HCT116 (cell line): ENCODE measurements around the gene AMN. TPM values are rescaled to one million over a fixed set of nuclear protein-coding genes. Genes with fewer than 3 reads are reported as not detected.

Experiments
- ATAC-seq: fragments of 200-7000 bp; cut with Tn5 transposase; 2 replicates; pipeline ENCODE4 v1.9.1; 2020; ENCODE audit warnings: mild to moderate bottlenecking, moderate library complexity
- BruUV-seq: library from RNA; stranded (reverse); fragments of 400-500 nt; replicated peaks from 2 replicates; lab custom pipeline; 2021; lab: Mats Ljungman, UMichigan
- CTCF ChIA-PET: fragments of 300-600 bp; sonication (Branson Sonifier 250); formaldehyde crosslinking; loops from one replicate; lab custom pipeline; 2021; ENCODE audit warnings: antibody characterized with exemption; lab: Charles Lee
- POLR2A ChIA-PET: fragments of 300-600, 350-600 bp; sonication (Branson Sonifier 250); formaldehyde crosslinking; loops from one replicate; lab custom pipeline; 2021; ENCODE audit warnings: antibody characterized with exemption; lab: Charles Lee
- RAD21 ChIA-PET, 2 experiments: fragments of 300-600 bp; sonication (Branson Sonifier 250); formaldehyde crosslinking; loops; one replicate each; lab custom pipeline; 2023; ENCODE audit warnings: low total read pairs in 2 of 2; ENCODE audit not compliant: uncharacterized antibody in 2 of 2, unreplicated experiment in 2 of 2, low non-redundant PET in 1 of 2; lab: Charles Lee
- DNase-seq: peaks from one replicate; pipeline ENCODE4 v3.0.0-alpha.2; 2010; ENCODE audit warnings: low read depth, low spot score
- H2AFZ ChIP-seq: fragments of 200-600 bp; shearing (Covaris generic), sonication (generic); 2 replicates; pipeline ENCODE4 v1.6.1; 2017; ENCODE audit warnings: low read depth, mixed run types, mixed read lengths, antibody characterized with exemption, low read length; ENCODE audit not compliant: poor library complexity, severe bottlenecking
- H3K27ac ChIP-seq: 2 replicates; pipeline ENCODE4 v1.5.1; 2012; ENCODE audit warnings: low read depth, low read length
- H3K27me3 ChIP-seq: fragments of 200-600 bp; sonication (generic); 2 replicates; pipeline ENCODE4 v1.6.1; 2016; ENCODE audit warnings: mixed run types, low read length, mixed read lengths; ENCODE audit not compliant: insufficient read depth
- H3K36me3 ChIP-seq, 2 experiments: fragments of 200-500 bp in 1 of 2; fragments of 200-600 bp in 1 of 2; sonication (Bioruptor generic) in 1 of 2; sonication (generic) in 1 of 2; 2 replicates each; pipeline versions ENCODE4 v1.5.1 to v1.6.1; 2014 to 2016; ENCODE audit warnings: low read length in 2 of 2, inconsistent platforms in 1 of 2, mixed read lengths in 1 of 2, mixed run types in 1 of 2; ENCODE audit not compliant: insufficient read depth in 2 of 2, control insufficient read depth in 1 of 2
- H3K4me1 ChIP-seq, 2 experiments: fragments of 200-600 bp in 1 of 2; sonication (generic) in 1 of 2; 2 replicates each; pipeline versions ENCODE4 v1.5.1 to v1.6.1; 2012 to 2017; ENCODE audit warnings: low read length in 2 of 2, inconsistent platforms in 1 of 2, mild to moderate bottlenecking in 1 of 2, mixed read lengths in 1 of 2, mixed run types in 1 of 2, moderate library complexity in 1 of 2; ENCODE audit not compliant: insufficient read depth in 2 of 2, control insufficient read depth in 1 of 2
- H3K4me2 ChIP-seq: fragments of 200-600 bp; sonication (generic); 2 replicates; pipeline ENCODE4 v1.6.1; 2017; ENCODE audit warnings: mixed run types, low read length, mixed read lengths
- H3K4me3 ChIP-seq, 2 experiments: fragments of 200-600 bp in 1 of 2; sonication (generic) in 1 of 2; replicated peaks in 1 of 2; 2 replicates each; pipeline ENCODE4 v1.5.1; 2011 to 2016; ENCODE audit warnings: low read length in 2 of 2, control low read depth in 1 of 2, low read depth in 1 of 2, mild to moderate bottlenecking in 1 of 2, mixed read lengths in 1 of 2, mixed run types in 1 of 2
- H3K79me2 ChIP-seq: fragments of 200-600 bp; sonication (generic); 2 replicates; pipeline ENCODE4 v1.6.1; 2017; ENCODE audit warnings: mild to moderate bottlenecking, mixed run types, low read length, moderate library complexity, mixed read lengths; ENCODE audit not compliant: insufficient read depth
- H3K9ac ChIP-seq: fragments of 200-600 bp; sonication (generic); 2 replicates; pipeline ENCODE4 v1.6.1; 2016; ENCODE audit warnings: low read length, mixed read lengths
- H3K9me2 ChIP-seq: fragments of 200-600 bp; sonication (generic), shearing (Covaris generic); 2 replicates; pipeline ENCODE4 v1.6.1; 2017; ENCODE audit warnings: mixed run types, mild to moderate bottlenecking, moderate library complexity; ENCODE audit not compliant: insufficient read depth
- H3K9me3 ChIP-seq, 2 experiments: fragments of 200-500 bp in 1 of 2; fragments of 200-600 bp in 1 of 2; sonication (Bioruptor generic) in 1 of 2; sonication (generic) in 1 of 2; 2 replicates each; pipeline ENCODE4 v1.6.1; 2014 to 2017; ENCODE audit warnings: low read length in 2 of 2, mixed read lengths in 2 of 2, inconsistent platforms in 1 of 2, low read depth in 1 of 2, mild to moderate bottlenecking in 1 of 2, mixed run types in 1 of 2, moderate library complexity in 1 of 2; ENCODE audit not compliant: control insufficient read depth in 1 of 2, insufficient read depth in 1 of 2
- H4K20me1 ChIP-seq: fragments of 200-600 bp; sonication (generic), shearing (Covaris generic); 2 replicates; pipeline ENCODE4 v1.6.1; 2017; ENCODE audit warnings: mixed run types, mild to moderate bottlenecking, moderate library complexity; ENCODE audit not compliant: insufficient read depth
- CTCF ChIP-seq, 3 experiments: fragments of 200-600 bp in 1 of 3; sonication (generic) in 1 of 3; IDR thresholded peaks in 2 of 3; conservative IDR thresholded peaks in 1 of 3; 2 replicates each; pipeline ENCODE4 v1.5.1; 2012 to 2017; ENCODE audit warnings: low read depth in 2 of 3, low read length in 2 of 3, antibody characterized with exemption in 1 of 3, borderline replicate concordance in 1 of 3, control low read depth in 1 of 3, mild to moderate bottlenecking in 1 of 3, mixed read lengths in 1 of 3, mixed run types in 1 of 3, moderate library complexity in 1 of 3; ENCODE audit not compliant: insufficient read depth in 1 of 3
- POLR2AphosphoS5 ChIP-seq: IDR thresholded peaks from 2 replicates; pipeline ENCODE4 v1.6.1; 2011; ENCODE audit warnings: mild to moderate bottlenecking, low read depth, low read length, moderate library complexity
- SP1 ChIP-seq: IDR thresholded peaks from 2 replicates; pipeline ENCODE4 v1.6.1; 2012; ENCODE audit warnings: low read depth
- YY1 ChIP-seq: IDR thresholded peaks from 2 replicates; pipeline ENCODE4 v1.6.1; 2011; ENCODE audit warnings: low read length, low read depth, moderate library complexity, mild to moderate bottlenecking; ENCODE audit not compliant: insufficient replicate concordance; ENCODE audit errors: extremely low read depth
- ZBTB33 ChIP-seq: IDR thresholded peaks from 2 replicates; pipeline ENCODE4 v1.6.1; 2011; ENCODE audit warnings: mild to moderate bottlenecking, low read length, moderate library complexity; ENCODE audit not compliant: insufficient replicate concordance; ENCODE audit errors: extremely low read depth
- intact Hi-C: fragments of 100-400 bp; cut with micrococcal nuclease; formaldehyde crosslinking; loops from 2 replicates; pipeline ENCODE4 v1.10.0; 2022
- total RNA-seq: library from RNA; stranded (reverse); gene quantifications from one replicate; pipeline ENCODE4 v1.2.1, GENCODE V29; 2021; ENCODE audit not compliant: unreplicated experiment
- TF ChIP-seq, protein P1 (sequence below): IDR thresholded peaks from 2 replicates; pipeline ENCODE4 v1.6.1; 2012

The AMN gene
- total RNA-seq, 1 experiment from 2014 or later = 5.7 TPM

GRCh38 chr14:102898298-102898697 is 24.2 kb upstream of the AMN start:
- Histone ChIP-seq H3K4me3 (no peak overlapping the region), H3K9ac (no peak overlapping the region), H4K20me1 (no peaks in the 10 kb centered on the region), H3K4me2 (no peak overlapping the region), H2AFZ (no peak overlapping the region), H3K27ac (no peak overlapping the region), H3K4me1 (no peaks in the 10 kb centered on the region), H3K9me3 (no peaks in the 10 kb centered on the region), H3K36me3 (peaks cover 0 to 17% of the 10 kb centered on the region in 2 experiments; a peak in 1 of 4 replicates), H3K79me2 (no peaks in the 10 kb centered on the region), H3K27me3 (no peaks in the 10 kb centered on the region), H3K9me2 (no peaks in the 10 kb centered on the region)
- intact Hi-C loops = no loop called here
- POLR2A ChIA-PET = no interaction called here
- BruUV-seq = no TSS peak
- TF ChIP-seq CTCF (IDR thresholded peaks at IDR 0.05 in 2 of 3, conservative IDR thresholded peaks at IDR 0.05 in 1 of 3; ENCODE audit: borderline replicate concordance in 1 of 3, insufficient read depth in 1 of 3, low read depth in 2 of 3, low read length in 2 of 3) (no peak), ZBTB33 (no peak), POLR2AphosphoS5 (no peak), YY1 (no peak), SP1 (no peak)
- TF ChIP-seq, protein P1, sequence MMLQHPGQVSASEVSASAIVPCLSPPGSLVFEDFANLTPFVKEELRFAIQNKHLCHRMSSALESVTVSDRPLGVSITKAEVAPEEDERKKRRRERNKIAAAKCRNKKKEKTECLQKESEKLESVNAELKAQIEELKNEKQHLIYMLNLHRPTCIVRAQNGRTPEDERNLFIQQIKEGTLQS = no peak
- DNase-seq (no peak), ATAC-seq (no peak)
- RAD21 ChIA-PET = no interaction called here
- CTCF ChIA-PET = no interaction called here
